GM19035 (cell line): ENCODE measurements around the gene KLF16.

ENCODE experiments used
- ATAC-seq: cut with Tn5 transposase; IDR thresholded peaks from one replicate; pipeline ENCODE4 v1.9.1; 2021; ENCODE audit not compliant: unreplicated experiment

The KLF16 gene

DNA sequence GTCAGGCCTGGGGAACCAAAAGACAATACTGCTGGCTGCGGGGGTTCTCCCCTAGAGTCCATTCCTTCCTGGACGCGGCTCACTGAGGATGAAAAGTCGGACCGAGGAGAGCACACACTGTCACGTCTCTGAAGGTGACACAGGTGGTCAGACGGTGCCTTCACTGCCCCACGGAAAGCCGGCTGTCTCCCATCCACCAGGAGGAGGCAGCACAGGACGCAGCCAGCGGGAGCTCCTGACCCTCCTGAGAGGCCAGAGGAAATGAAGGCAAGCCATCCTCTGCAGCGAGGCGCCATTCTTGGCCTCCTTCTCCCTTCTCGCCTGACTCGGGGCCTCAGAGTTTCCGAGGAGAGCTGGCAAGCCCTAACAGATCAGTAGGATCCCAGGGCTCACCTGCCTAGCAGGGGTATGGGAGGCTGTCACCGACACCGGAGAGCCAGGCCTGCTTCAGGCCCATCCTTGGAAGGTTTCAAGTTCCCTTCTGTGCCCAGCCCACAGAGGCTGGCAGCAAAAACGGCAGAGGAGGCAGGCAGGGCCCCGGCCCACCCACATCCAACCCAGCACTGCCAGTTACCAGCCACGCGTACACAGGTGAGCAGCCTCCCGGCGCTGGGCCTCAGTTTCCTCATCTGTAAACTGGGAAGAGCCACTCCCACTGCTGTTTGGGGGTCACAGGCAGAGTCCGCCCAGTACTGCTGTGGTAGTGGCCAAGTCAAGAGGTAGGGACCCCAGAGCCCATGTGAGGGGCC lies 19.6 kb downstream of the KLF16 start:
- no peak for ATAC-seq

GRCh38 chr19:1843116-1843515 lies 20.3 kb downstream of the KLF16 start:
- no peak for ATAC-seq

- no peak for ATAC-seq
Measured at GRCh38 chr19:1841209-1841924, 22.0 kb downstream of the KLF16 start.

GRCh38 chr19:1840541-1841115 lies 22.8 kb downstream of the KLF16 start:
- no peak for ATAC-seq

GRCh38 chr19:1839658-1840540 lies 23.5 kb downstream of the KLF16 start:
- no peak for ATAC-seq

GRCh38 chr19:1837625-1838105 lies 25.7 kb downstream of the KLF16 start:
- ATAC-seq: no peak

- no peak for ATAC-seq
Measured at GRCh38 chr19:1837222-1837565, 26.2 kb downstream of the KLF16 start.

DNA sequence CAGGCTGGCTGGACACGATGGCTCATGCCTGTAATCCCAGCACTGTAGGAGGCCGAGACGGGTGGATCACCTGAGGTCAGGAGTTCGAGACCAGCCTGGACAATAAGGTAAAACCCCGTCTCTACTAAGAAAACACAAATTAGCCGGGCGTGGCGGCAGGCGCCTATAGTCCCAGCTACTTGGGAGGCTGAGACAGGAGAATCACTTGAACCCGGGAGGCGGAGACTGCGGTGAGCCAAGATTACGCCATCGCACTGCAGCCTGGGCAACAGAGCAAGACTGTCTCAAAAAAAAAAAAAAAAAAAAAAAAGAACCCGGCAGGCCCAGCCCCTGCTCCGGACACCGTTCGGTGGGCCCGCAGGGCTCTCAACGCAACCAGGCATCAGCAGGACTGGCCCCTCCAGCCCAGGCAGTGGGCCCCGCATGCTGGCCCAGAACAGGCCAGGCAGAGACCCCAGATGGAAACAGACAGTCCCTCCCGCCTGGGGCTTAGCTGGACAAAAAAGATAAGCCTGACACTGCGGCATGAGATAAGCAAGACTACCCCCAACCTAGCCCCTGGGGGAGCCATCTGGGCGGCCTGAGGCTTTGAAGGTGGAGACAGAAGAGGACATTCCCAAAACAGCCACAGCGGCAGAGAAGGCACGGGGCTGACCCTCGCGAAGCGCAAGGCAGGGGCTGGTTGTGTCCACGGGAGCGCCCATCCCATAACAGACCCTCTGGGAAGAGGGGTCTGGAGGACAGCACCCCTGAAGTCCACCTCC lies 26.7 kb downstream of the KLF16 start:
- ATAC-seq: no peak

- no peak for ATAC-seq
Measured at GRCh38 chr19:1833540-1833939, 29.8 kb downstream of the KLF16 start.

DNA sequence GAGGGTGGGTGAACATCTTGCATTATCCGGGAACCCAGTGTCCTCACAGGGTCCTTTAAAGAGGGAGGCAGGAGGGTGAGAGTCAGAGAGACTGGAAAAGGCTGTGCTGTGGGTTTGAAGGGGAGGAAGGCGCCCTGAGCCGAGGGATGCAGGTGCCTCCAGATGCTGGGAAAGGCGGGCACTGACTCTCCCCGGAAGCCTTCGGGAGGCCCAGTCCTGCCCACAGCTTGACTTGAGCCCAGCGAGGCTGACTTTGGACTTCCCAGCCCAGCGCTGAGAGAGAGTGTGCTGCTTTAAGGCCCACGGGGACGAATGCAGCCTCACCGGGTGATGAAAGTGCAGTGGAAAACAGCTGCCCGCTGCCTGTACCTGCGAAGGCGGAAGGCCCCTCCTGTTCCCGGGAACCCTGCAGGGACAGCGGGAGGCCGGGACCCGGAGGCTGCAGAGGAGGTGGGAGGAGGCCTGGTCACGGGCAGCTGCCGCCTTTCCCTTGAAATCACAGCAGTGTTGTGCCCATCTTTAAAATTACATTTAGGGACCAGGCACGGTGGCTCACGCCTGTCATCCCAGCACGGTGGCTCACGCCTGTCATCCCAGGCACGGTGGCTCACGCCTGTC lies 31.2 kb downstream of the KLF16 start:
- no peak for ATAC-seq

DNA sequence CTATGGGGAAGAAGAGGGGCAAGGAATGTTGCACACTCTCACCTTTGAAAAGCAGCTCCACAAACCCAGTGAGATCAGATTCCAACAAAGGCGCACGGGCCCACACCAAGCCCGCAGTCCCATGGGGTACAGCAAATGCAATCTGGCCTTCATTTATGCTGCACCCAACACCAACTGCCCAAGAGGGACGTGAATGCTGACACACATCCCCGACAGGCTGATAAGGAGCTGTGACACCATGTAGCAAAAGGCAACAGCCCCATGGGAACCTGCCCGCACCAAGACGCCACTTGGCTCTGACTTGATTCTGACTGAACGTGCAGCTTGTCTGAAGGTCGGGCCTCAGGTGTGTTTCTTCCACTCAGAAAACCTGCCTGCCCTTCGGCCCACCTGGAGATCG lies 32.4 kb downstream of the KLF16 start:
- ATAC-seq: no peak

- ATAC-seq: no peak
Measured at GRCh38 chr19:1830568-1830967, 32.8 kb downstream of the KLF16 start.

GRCh38 chr19:1829958-1830357 lies 33.4 kb downstream of the KLF16 start:
- ATAC-seq: no peak

- no peak for ATAC-seq
Measured at GRCh38 chr19:1828279-1829238, 34.8 kb downstream of the KLF16 start.

DNA sequence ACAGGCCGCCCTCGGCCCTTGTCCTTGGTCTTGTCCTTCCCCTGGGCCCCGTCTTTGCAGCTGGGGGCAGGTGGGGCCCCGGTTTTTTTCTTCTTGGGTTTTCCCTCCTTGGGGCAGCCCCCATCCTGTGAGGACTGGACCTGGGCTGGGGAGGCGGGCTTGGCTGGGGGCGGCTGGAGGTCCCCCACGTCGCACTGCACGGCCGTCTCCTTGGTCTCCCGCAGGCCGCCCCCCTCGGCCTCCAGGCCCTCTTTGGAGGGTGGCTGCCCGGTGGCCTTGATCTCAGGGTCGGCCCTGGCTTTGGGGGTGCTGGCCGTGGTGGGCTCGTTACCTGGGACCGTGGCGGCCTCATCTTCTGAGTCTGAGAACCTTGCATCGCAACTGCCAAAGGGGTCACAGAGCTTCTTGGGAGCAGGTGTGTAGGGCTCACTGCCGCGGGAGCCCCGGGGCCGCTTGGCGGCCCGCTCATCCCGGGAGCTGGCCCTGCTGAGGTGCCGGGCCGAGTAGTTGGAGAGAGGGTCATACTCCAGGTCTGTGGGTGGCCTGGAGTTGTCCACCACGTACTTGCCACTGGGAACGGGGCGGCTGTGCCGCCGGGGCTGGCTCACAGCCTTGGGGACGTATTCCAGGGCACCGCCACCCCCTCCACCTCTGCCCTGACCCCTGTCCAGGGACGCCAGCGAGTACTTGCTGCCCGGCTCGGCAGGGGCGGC lies 35.7 kb downstream of the KLF16 start:
- ATAC-seq: no peak

DNA sequence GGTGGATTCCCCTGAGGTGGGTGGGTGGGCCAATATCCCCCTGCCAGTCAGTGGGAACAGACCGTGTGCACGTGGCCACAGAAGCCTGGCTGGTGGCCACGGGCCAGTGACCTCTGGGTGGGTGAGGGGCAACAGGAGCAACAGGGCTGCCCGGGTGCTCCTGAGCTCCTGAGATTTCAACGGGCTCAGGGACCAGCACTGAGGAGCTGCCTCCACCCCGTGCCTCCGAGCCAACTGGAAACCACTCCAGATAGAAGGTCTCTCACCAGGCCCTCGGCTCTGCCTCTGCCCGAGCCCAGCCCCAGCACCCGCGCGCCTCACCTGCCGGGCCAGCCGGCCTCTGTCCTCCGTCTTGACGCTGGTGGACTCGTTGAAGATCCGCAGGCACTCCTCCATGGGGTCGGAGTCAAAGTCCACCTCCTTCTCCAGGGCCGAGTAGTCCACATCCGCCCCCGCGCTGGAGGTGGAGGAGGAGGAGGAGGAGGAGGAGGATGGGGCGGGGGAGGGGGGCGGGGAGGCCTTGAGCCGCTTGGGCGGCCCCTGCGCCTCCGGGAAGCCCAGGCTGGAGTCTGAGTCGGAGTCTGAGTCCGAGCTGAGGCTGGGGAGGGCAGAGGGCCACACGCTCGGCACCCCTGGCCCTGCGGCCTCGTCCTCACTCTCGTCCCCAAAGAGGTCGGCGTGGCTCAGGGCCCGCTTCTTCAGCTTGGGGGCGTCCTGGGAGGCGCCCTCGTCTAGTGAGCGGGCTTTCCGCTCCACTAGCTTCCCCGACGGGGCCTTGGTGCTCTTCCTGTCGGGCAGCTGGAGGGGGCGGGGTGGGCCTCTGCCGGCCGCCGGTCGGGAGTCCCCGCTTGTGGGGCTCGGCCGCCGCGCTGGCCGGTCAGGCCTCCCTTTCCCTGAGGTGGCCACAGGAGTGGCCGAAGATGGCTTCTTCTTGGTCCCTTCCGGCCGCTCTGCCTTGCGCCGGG lies 36.5 kb downstream of the KLF16 start:
- no peak for ATAC-seq

- no peak for ATAC-seq
Measured at GRCh38 chr19:1825909-1826556, 37.3 kb downstream of the KLF16 start.
